HG02981 (cell line): ENCODE measurements around the gene PRKN.

ENCODE experiments used
- ATAC-seq: cut with Tn5 transposase; IDR thresholded peaks from one replicate; pipeline ENCODE4 v1.9.1; 2021; ENCODE audit warnings: mild to moderate bottlenecking, moderate library complexity; ENCODE audit not compliant: unreplicated experiment

Gene PRKN

GRCh38 chr6:161647234-161647633, 1080.3 kb downstream of the PRKN start:
- ATAC-seq: no peak

GRCh38 chr6:161644521-161644920, 1083.0 kb downstream of the PRKN start:
- no peak for ATAC-seq

GRCh38 chr6:161641175-161641574, 1086.4 kb downstream of the PRKN start:
- no peak for ATAC-seq

- ATAC-seq: no peak
Observed at GRCh38 chr6:161639772-161640171, 1087.8 kb downstream of the PRKN start.

- no peak for ATAC-seq
Observed at GRCh38 chr6:161637658-161638057, 1089.9 kb downstream of the PRKN start.

GRCh38 chr6:161636882-161637430, 1090.6 kb downstream of the PRKN start:
- ATAC-seq: no peak

- no peak for ATAC-seq
Observed at GRCh38 chr6:161635975-161636374, 1091.6 kb downstream of the PRKN start.

GRCh38 chr6:161634916-161635315, 1092.7 kb downstream of the PRKN start:
- ATAC-seq: no peak

GRCh38 chr6:161631676-161632194, 1095.8 kb downstream of the PRKN start:
- ATAC-seq: no peak

GRCh38 chr6:161630674-161631073, 1096.9 kb downstream of the PRKN start:
- no peak for ATAC-seq

GRCh38 chr6:161626132-161626676, 1101.4 kb downstream of the PRKN start:
- no peak for ATAC-seq

GRCh38 chr6:161624111-161624510, 1103.5 kb downstream of the PRKN start:
- ATAC-seq: no peak

- ATAC-seq: no peak
Observed at GRCh38 chr6:161622779-161623178, 1104.8 kb downstream of the PRKN start.

- ATAC-seq: no peak
Observed at GRCh38 chr6:161618831-161619454, 1108.6 kb downstream of the PRKN start.

- no peak for ATAC-seq
Observed at GRCh38 chr6:161613711-161614110, 1113.9 kb downstream of the PRKN start.

GRCh38 chr6:161608771-161609170, 1118.8 kb downstream of the PRKN start:
- no peak for ATAC-seq

- ATAC-seq: no peak
Observed at GRCh38 chr6:161607696-161608297, 1119.8 kb downstream of the PRKN start.

- no peak for ATAC-seq
Observed at GRCh38 chr6:161602359-161602758, 1125.2 kb downstream of the PRKN start.

- no peak for ATAC-seq
Observed at GRCh38 chr6:161598896-161599295, 1128.7 kb downstream of the PRKN start.

- no peak for ATAC-seq
Observed at GRCh38 chr6:161596807-161597520, 1130.6 kb downstream of the PRKN start.

- no peak for ATAC-seq
Observed at GRCh38 chr6:161594412-161594811, 1133.2 kb downstream of the PRKN start.
